ENCODE results near the gene CYP26A1.

Gene CYP26A1

GRCh38 chr10:93110472-93111146 lies 36.9 kb downstream of the CYP26A1 start:
- H3K27ac ChIP-seq = no peak overlapping the region
- DNase-seq (ENCODE audit: low read depth, low spot score) = no peak

- no peak overlapping the region for H3K27ac ChIP-seq
Measured at GRCh38 chr10:93113042-93113441, 39.3 kb downstream of the CYP26A1 start.

GRCh38 chr10:93115661-93116383 lies 42.1 kb downstream of the CYP26A1 start:
- no peak for DNase-seq (ENCODE audit: low read depth, low spot score)
- H3K27ac ChIP-seq = no peak overlapping the region

More at GRCh38 chr10:93113042-93113441, 39.3 kb downstream of the CYP26A1 start:
- DNase-seq (ENCODE audit: low read depth, low spot score) = no peak

DNA sequence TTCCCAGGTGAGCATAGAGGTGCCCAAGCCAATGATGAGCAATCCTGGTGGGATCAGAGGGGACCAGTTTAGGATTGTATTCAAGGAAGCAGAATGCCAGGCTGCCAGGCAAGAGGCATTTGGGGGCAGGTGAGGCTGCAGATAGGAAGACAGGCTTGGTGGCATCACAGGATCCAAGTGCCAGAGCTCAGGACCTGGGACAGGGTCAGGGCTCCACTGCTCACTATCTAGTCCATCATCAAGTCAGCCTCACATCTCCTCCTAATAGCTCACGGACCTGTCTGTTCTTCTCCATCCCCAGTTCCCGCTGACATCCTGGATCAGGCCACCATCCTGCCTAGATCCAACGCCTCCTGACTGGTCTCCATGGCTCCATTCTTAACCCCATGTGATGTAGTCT lies 47.6 kb downstream of the CYP26A1 start:
- DNase-seq (ENCODE audit: low read depth, low spot score) = no peak
- no peak overlapping the region for H3K27ac ChIP-seq

DNA sequence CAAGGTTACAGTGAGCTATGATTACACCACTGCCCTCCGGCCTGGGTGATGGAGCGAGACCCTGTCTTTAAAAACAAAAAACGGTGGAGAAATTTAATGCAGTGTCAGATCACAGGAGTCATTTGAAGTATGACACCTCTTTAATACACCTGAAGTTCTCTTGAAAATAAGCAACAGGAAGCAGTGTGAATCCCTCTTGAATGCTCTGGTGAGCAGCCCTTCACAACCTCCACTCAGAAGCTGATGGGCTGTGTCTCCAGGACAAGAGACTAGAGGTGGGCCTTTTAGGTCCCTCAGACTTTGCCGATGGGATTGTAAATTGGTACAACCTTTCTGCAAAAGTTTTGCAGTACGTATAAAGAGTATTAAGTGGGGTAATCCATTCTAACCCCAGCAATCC lies 50.1 kb downstream of the CYP26A1 start:
- H3K27ac ChIP-seq = no peak overlapping the region
- no peak for DNase-seq (ENCODE audit: low read depth, low spot score)

DNA sequence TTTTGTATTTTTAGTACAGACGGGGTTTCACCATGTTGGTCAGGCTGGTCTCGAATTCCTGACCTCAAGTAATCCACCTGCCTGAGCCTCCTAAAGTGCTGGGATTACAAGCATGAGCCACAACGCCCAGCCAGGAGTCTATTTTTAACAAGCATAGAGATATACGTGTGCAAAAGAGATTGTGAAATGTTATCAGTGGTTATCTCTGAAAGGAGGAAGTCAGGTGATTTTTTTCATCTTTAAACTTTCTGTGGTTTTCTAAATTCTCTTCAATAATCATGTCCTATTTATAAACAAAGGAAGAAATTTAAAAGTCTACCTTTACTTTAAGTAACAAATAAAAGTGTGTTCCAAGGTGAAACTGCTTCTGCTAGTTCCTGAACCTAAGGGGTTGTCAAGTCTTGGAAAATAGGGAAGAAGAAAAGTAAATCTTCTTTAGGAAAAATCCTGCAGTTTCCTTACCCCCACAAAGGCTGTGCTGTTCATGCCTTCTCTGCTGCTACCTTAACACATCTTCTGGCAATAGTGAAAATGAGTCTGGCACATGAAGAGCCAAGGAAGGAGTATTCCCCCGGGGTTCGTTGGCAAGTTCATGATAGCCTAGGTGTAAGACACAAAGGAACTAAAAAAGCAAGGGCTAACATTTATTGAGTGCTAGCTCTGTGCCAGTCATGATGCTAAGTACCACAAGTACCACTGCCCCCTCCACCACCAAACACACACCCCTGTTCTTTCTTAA lies 51.1 kb downstream of the CYP26A1 start:
- no peak for DNase-seq (ENCODE audit: low read depth, low spot score)
- H3K27ac ChIP-seq = no peak overlapping the region

- no peak for DNase-seq (ENCODE audit: low read depth, low spot score)
- H3K27ac ChIP-seq = no peak overlapping the region
Measured at GRCh38 chr10:93125966-93126365, 52.3 kb downstream of the CYP26A1 start.

DNA sequence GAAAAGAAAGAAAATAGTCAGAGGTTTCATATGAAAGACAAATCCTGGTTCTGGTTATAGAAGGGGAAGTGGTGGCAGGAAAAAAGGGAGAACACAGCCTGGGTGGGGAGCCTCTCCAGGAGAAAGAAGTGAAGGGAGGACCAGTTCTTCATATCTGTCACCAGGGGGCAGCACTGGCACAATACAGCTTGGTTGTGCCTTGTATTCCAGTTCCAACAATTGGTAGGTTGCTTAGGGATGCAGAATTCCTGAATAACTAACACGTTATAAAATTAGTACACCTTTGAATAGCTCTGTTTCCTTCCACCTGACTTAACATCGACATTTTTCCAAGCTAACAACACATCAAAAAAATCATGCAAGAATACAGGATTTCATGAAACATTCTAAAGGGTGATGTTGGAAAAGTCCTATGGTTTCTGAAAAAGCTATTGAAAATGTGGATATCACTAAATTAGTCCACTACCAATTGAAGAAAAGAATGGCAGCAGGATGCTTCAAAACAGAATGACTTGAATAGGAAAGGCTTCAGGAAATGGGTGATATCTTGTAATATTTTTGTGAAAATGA lies 52.9 kb downstream of the CYP26A1 start:
- DNase-seq (ENCODE audit: low read depth, low spot score) = no peak

More for the DNA sequence above, 52.9 kb downstream of the CYP26A1 start:
- no peak overlapping the region for H3K27ac ChIP-seq
